Gastrocnemius medialis (tissue), 4 donors: Measurements from ENCODE around the gene CTNNBL1.

Experiments
- POLR2A ChIP-seq, 2 donors: fragments of 450-650 bp; IDR thresholded peaks; one replicate each; pipeline ENCODE4 v1.6.1; 2017; ENCODE audit warnings: antibody characterized with exemption in 2 of 2, mild to moderate bottlenecking in 2 of 2, moderate library complexity in 2 of 2
- TF ChIP-seq, protein P1 (sequence below), 5 experiments: fragments of 450-650 bp in 3 of 5; fragments of 200-600 bp in 2 of 5; sonication (generic) in 2 of 5; IDR thresholded peaks in 4 of 5; conservative IDR thresholded peaks in 1 of 5; 1 replicate in 4 of 5; 2 replicates in 1 of 5; pipeline ENCODE4 v1.5.1; 2016 to 2019; ENCODE audit warnings: antibody characterized with exemption in 5 of 5, mild to moderate bottlenecking in 3 of 5, moderate library complexity in 3 of 5

DNA sequence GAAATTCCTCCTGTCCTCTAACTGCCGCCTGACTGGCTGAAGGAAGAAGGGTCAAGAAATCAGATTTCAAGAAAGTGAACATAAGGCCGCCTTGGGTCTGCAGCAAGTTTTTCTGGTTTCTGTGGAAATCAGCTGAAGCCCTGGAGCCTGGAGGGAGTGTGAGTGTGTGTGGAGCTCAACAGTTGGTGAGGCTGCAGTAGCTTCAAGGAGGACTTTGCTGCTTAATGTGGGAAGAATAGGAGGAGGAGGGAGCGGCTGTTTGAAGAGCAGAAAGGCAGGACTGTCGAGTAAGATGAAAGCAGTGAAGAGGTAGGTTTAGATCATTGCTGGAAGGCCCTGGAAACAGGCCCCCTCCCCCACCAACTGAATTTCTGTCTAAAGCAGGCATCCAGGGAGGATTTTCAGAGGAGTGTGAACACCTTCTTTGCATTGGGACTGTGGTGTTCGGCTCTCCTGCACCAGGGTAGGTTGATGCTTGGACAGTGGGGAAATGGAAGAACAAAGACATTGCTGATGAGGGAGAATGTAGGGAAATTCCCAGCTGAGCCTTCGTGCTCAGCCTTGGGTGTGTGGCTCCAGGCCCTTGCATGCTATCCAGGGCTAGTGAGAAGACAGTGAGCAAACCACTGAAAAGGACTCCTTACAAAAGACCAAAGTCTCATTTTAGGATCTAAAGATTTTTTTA is 129.6 kb downstream of the CTNNBL1 start:
- TF ChIP-seq, protein P1, sequence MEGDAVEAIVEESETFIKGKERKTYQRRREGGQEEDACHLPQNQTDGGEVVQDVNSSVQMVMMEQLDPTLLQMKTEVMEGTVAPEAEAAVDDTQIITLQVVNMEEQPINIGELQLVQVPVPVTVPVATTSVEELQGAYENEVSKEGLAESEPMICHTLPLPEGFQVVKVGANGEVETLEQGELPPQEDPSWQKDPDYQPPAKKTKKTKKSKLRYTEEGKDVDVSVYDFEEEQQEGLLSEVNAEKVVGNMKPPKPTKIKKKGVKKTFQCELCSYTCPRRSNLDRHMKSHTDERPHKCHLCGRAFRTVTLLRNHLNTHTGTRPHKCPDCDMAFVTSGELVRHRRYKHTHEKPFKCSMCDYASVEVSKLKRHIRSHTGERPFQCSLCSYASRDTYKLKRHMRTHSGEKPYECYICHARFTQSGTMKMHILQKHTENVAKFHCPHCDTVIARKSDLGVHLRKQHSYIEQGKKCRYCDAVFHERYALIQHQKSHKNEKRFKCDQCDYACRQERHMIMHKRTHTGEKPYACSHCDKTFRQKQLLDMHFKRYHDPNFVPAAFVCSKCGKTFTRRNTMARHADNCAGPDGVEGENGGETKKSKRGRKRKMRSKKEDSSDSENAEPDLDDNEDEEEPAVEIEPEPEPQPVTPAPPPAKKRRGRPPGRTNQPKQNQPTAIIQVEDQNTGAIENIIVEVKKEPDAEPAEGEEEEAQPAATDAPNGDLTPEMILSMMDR (IDR thresholded peaks at IDR 0.05 in 4 of 5, conservative IDR thresholded peaks at IDR 0.05 in 1 of 5), result no peak
- no peak for TF ChIP-seq POLR2A (IDR thresholded peaks at IDR 0.05)
